Measurements from ENCODE around the gene NUDT13.

DNA sequence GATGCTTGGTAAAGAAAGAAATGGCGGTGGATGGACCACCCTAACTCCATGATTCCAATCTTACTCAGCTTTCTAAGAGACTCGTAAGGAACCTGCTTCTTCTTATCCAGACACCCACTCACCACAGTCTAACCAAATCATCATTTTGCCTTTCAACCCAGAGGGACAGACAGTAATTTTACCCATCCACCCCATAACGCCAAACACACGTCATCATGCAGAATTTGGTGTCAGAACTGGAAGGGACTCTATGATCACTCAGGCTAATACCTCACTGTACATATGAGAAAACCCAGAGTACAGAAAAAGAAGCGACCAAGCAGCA lies 57.2 kb downstream of the NUDT13 start:
- TF ChIP-seq, protein P1, sequence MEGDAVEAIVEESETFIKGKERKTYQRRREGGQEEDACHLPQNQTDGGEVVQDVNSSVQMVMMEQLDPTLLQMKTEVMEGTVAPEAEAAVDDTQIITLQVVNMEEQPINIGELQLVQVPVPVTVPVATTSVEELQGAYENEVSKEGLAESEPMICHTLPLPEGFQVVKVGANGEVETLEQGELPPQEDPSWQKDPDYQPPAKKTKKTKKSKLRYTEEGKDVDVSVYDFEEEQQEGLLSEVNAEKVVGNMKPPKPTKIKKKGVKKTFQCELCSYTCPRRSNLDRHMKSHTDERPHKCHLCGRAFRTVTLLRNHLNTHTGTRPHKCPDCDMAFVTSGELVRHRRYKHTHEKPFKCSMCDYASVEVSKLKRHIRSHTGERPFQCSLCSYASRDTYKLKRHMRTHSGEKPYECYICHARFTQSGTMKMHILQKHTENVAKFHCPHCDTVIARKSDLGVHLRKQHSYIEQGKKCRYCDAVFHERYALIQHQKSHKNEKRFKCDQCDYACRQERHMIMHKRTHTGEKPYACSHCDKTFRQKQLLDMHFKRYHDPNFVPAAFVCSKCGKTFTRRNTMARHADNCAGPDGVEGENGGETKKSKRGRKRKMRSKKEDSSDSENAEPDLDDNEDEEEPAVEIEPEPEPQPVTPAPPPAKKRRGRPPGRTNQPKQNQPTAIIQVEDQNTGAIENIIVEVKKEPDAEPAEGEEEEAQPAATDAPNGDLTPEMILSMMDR (IDR thresholded peaks at IDR 0.05): no peak
- TF ChIP-seq POLR2A (IDR thresholded peaks at IDR 0.05) (no peak), POLR2AphosphoS5 (IDR thresholded peaks at IDR 0.05) (no peak)
